GM23338 (cell line): Measurements from ENCODE around the gene BEGAIN. TPM values are rescaled to one million over a fixed set of nuclear protein-coding genes. Genes with fewer than 3 reads are reported as not detected.

Source experiments
- ATAC-seq: fragments of 200-7000 bp; cut with Tn5 transposase; 3 replicates; pipeline ENCODE4 v1.9.1; 2020
- DNase-seq: peaks from one replicate; pipeline ENCODE4 v3.0.0-alpha.2; 2015; ENCODE audit warnings: low spot score
- H2AFZ ChIP-seq: fragments of 200-600 bp; sonication (generic); 2 replicates; pipeline ENCODE4 v1.8.0; 2016; ENCODE audit warnings: antibody characterized with exemption, mild to moderate bottlenecking, moderate library complexity
- H3F3A ChIP-seq: fragments of 200-600 bp; sonication (generic); replicated peaks from 2 replicates; pipeline ENCODE4 v1.8.0; 2017; ENCODE audit warnings: antibody characterized with exemption, mixed run types, low read depth
- H3K27ac ChIP-seq: fragments of 200-600 bp; sonication (generic); 2 replicates; pipeline ENCODE4 v1.6.1; 2016; ENCODE audit warnings: low read depth
- H3K27me3 ChIP-seq: fragments of 200-600 bp; sonication (generic); 2 replicates; pipeline ENCODE4 v1.8.0; 2016; ENCODE audit warnings: mild to moderate bottlenecking, mixed run types, moderate library complexity; ENCODE audit not compliant: insufficient read depth
- H3K36me3 ChIP-seq: fragments of 200-600 bp; sonication (generic); 2 replicates; pipeline ENCODE4 v1.8.0; 2016; ENCODE audit warnings: mild to moderate bottlenecking; ENCODE audit not compliant: insufficient read depth
- H3K4me1 ChIP-seq: fragments of 200-600 bp; sonication (generic); 2 replicates; pipeline ENCODE4 v1.8.0; 2016; ENCODE audit warnings: mild to moderate bottlenecking, moderate library complexity; ENCODE audit not compliant: insufficient read depth
- H3K4me2 ChIP-seq: fragments of 200-600 bp; sonication (generic); 2 replicates; pipeline ENCODE4 v1.7.1; 2017; ENCODE audit warnings: mixed run types
- H3K4me3 ChIP-seq: fragments of 200-600 bp; sonication (generic); 2 replicates; pipeline ENCODE4 v1.6.1; 2016; ENCODE audit warnings: mixed run types
- H3K79me2 ChIP-seq: fragments of 200-600 bp; sonication (generic); replicated peaks from 2 replicates; pipeline ENCODE4 v1.8.0; 2017; ENCODE audit warnings: mild to moderate bottlenecking; ENCODE audit not compliant: insufficient read depth
- H3K9me2 ChIP-seq: fragments of 200-600 bp; sonication (generic); 2 replicates; pipeline ENCODE4 v1.8.0; 2017; ENCODE audit not compliant: insufficient read depth
- H4K20me1 ChIP-seq: fragments of 200-600 bp; sonication (generic); replicated peaks from 2 replicates; pipeline ENCODE4 v1.8.0; 2017; ENCODE audit warnings: mild to moderate bottlenecking; ENCODE audit not compliant: insufficient read depth
- H3K27ac Mint-ChIP-seq: 2 replicates; pipeline ENCODE4 v1.8.0; 2020; ENCODE audit warnings: inconsistent platforms, mild to moderate bottlenecking, moderate library complexity, mixed read lengths
- H3K27me3 Mint-ChIP-seq: 3 replicates; pipeline ENCODE4 v1.8.0; 2022; ENCODE audit warnings: low read depth, mild to moderate bottlenecking, moderate library complexity, mixed read lengths, inconsistent platforms; ENCODE audit not compliant: insufficient read depth, poor library complexity
- H3K36me3 Mint-ChIP-seq: 3 replicates; pipeline ENCODE4 v1.8.0; 2021; ENCODE audit warnings: low read depth, mild to moderate bottlenecking, inconsistent platforms, moderate library complexity, mixed read lengths
- H3K4me1 Mint-ChIP-seq: 3 replicates; pipeline ENCODE4 v1.8.0; 2020; ENCODE audit warnings: mild to moderate bottlenecking, inconsistent platforms, mixed read lengths
- H3K4me3 Mint-ChIP-seq: 3 replicates; pipeline ENCODE4 v1.8.0; 2021; ENCODE audit warnings: moderate library complexity, mild to moderate bottlenecking, inconsistent platforms, mixed read lengths
- H3K9me3 Mint-ChIP-seq: 3 replicates; pipeline ENCODE4 v1.8.0; 2020; ENCODE audit warnings: moderate library complexity, mild to moderate bottlenecking, inconsistent platforms, mixed read lengths
- CREB1 ChIP-seq: fragments of 250-450 bp; sonication (Bioruptor Pico); IDR thresholded peaks from 2 replicates; pipeline ENCODE4 v1.5.0; 2020; ENCODE audit warnings: low read depth, mild to moderate bottlenecking, moderate library complexity
- EZH2 ChIP-seq: fragments of 200-600 bp; sonication (generic); IDR thresholded peaks from one replicate; pipeline ENCODE4 v1.8.0; 2017; ENCODE audit warnings: antibody characterized with exemption, mild to moderate bottlenecking, low read depth; ENCODE audit not compliant: unreplicated experiment
- EZH2phosphoT487 ChIP-seq: fragments of 200-600 bp; sonication (generic); IDR thresholded peaks from one replicate; pipeline ENCODE4 v1.8.1; 2018; ENCODE audit warnings: antibody characterized with exemption; ENCODE audit not compliant: unreplicated experiment
- JUNB ChIP-seq: IDR thresholded peaks from one replicate; pipeline ENCODE4 v1.6.1; 2016; ENCODE audit warnings: antibody characterized with exemption; ENCODE audit not compliant: unreplicated experiment
- NANOG ChIP-seq: IDR thresholded peaks from 2 replicates; pipeline ENCODE4 v1.6.1; 2016; ENCODE audit warnings: antibody characterized with exemption, borderline replicate concordance
- POLR2AphosphoS5 ChIP-seq: IDR thresholded peaks from 2 replicates; pipeline ENCODE4 v1.6.1; 2016; ENCODE audit warnings: antibody characterized with exemption, low read depth
- STAT1 ChIP-seq: IDR thresholded peaks from one replicate; pipeline ENCODE4 v1.6.1; 2016; ENCODE audit warnings: antibody characterized with exemption; ENCODE audit not compliant: unreplicated experiment
- ZNF331 ChIP-seq: fragments of 250-450 bp; sonication (Bioruptor Pico); IDR thresholded peaks from 2 replicates; pipeline ENCODE4 v1.5.0; 2020; ENCODE audit warnings: low read depth, mild to moderate bottlenecking, moderate library complexity
- polyA plus RNA-seq: library from polyadenylated mRNA; unstranded; fragments of >200 nt; fragmentation: Nextera tagmentation; extraction: Ambion mirVana; gene quantifications from 2 replicates; pipeline ENCODE4 v1.2.1, GENCODE V29; 2016
- total RNA-seq: library from RNA; depleted of rRNA; stranded (reverse); fragments of >200 nt; shearing (Covaris generic); gene quantifications from 2 replicates; pipeline ENCODE4 v1.2.3, GENCODE V29; 2014
- TF ChIP-seq, protein P1 (sequence below): IDR thresholded peaks from 2 replicates; pipeline ENCODE4 v1.6.1; 2016; ENCODE audit warnings: antibody characterized with exemption
- TF ChIP-seq, protein P2 (sequence below), 2 experiments: fragments of 200-600 bp in 1 of 2; sonication (generic) in 1 of 2; conservative IDR thresholded peaks; 2 replicates each; pipeline versions ENCODE4 v1.5.1 to v1.6.1; 2016 to 2017; ENCODE audit warnings: antibody characterized with exemption in 2 of 2, low read depth in 2 of 2, mild to moderate bottlenecking in 2 of 2, moderate library complexity in 1 of 2
- TF ChIP-seq, protein P3 (sequence below): IDR thresholded peaks from one replicate; pipeline ENCODE4 v1.6.1; 2018; ENCODE audit warnings: antibody characterized with exemption; ENCODE audit not compliant: unreplicated experiment

The BEGAIN gene
- total and polyA plus RNA-seq, 2 experiments from 2014 or later, result 0.60 to 2.4 TPM

DNA sequence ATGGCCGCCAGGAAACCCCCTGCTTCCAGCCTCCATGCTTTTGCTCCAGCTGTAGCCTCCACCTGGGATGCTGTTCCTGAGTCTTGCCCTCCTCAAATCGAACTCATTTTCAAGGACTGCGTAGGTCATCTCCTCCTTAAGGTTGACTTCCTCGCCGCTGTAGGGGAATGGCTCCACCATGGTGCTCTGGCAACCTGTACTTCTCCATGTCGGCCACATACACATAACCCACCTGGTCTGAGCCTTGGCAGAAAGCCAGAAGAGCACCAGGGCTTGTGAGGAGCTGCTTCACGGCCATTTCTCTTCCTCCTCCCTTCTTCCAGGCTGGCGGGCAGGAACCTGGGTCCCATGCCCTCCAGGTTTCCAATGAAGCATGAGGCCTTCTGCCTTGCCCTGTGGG is 36.7 kb upstream of the BEGAIN start (continued):
- TF ChIP-seq, protein P1, sequence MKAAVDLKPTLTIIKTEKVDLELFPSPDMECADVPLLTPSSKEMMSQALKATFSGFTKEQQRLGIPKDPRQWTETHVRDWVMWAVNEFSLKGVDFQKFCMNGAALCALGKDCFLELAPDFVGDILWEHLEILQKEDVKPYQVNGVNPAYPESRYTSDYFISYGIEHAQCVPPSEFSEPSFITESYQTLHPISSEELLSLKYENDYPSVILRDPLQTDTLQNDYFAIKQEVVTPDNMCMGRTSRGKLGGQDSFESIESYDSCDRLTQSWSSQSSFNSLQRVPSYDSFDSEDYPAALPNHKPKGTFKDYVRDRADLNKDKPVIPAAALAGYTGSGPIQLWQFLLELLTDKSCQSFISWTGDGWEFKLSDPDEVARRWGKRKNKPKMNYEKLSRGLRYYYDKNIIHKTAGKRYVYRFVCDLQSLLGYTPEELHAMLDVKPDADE, result no peak
- TF ChIP-seq NANOG (no peak), ZNF331 (CRISPR knock-in tag) (no peak), EZH2phosphoT487 (no peak), STAT1 (no peak), POLR2AphosphoS5 (no peak), CREB1 (no peak), EZH2 (no peak), JUNB (no peak)
- TF ChIP-seq, protein P2, sequence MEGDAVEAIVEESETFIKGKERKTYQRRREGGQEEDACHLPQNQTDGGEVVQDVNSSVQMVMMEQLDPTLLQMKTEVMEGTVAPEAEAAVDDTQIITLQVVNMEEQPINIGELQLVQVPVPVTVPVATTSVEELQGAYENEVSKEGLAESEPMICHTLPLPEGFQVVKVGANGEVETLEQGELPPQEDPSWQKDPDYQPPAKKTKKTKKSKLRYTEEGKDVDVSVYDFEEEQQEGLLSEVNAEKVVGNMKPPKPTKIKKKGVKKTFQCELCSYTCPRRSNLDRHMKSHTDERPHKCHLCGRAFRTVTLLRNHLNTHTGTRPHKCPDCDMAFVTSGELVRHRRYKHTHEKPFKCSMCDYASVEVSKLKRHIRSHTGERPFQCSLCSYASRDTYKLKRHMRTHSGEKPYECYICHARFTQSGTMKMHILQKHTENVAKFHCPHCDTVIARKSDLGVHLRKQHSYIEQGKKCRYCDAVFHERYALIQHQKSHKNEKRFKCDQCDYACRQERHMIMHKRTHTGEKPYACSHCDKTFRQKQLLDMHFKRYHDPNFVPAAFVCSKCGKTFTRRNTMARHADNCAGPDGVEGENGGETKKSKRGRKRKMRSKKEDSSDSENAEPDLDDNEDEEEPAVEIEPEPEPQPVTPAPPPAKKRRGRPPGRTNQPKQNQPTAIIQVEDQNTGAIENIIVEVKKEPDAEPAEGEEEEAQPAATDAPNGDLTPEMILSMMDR (conservative IDR thresholded peaks at IDR 0.05; ENCODE audit: low read depth in 2 of 2), result no peak
- TF ChIP-seq, protein P3, sequence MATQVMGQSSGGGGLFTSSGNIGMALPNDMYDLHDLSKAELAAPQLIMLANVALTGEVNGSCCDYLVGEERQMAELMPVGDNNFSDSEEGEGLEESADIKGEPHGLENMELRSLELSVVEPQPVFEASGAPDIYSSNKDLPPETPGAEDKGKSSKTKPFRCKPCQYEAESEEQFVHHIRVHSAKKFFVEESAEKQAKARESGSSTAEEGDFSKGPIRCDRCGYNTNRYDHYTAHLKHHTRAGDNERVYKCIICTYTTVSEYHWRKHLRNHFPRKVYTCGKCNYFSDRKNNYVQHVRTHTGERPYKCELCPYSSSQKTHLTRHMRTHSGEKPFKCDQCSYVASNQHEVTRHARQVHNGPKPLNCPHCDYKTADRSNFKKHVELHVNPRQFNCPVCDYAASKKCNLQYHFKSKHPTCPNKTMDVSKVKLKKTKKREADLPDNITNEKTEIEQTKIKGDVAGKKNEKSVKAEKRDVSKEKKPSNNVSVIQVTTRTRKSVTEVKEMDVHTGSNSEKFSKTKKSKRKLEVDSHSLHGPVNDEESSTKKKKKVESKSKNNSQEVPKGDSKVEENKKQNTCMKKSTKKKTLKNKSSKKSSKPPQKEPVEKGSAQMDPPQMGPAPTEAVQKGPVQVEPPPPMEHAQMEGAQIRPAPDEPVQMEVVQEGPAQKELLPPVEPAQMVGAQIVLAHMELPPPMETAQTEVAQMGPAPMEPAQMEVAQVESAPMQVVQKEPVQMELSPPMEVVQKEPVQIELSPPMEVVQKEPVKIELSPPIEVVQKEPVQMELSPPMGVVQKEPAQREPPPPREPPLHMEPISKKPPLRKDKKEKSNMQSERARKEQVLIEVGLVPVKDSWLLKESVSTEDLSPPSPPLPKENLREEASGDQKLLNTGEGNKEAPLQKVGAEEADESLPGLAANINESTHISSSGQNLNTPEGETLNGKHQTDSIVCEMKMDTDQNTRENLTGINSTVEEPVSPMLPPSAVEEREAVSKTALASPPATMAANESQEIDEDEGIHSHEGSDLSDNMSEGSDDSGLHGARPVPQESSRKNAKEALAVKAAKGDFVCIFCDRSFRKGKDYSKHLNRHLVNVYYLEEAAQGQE, result no peak

DNA sequence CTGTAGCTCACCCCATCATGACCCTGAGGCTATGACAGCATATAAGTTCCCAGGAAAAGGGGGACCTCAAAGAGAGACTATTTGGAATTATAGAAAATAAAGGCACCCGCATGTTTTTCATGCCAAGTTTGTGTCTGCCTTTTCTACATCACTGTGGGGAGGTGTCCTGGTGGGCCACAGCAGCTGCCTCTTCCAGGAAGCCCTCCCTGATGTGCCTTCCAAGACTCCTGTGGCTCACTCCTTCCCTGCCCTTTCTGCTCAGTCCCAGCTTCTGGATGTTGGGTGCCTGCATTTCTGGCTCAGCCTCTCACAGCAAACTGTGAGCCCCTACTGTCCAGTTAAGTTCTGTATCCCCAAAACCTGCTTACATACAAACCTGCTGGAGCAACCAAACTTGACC is 36.3 kb upstream of the BEGAIN start:
- no peaks in the 10 kb centered on the region for H3K79me2 ChIP-seq
- no peak for ATAC-seq
- no peaks in the 10 kb centered on the region for H3K4me1 ChIP-seq
- H3K27me3 Mint-ChIP-seq, result peaks cover 11% of the 10 kb centered on the region
- H3K4me2 ChIP-seq, result no peak overlapping the region
- peaks cover 2% of the 10 kb centered on the region; the same call in 2 of the 3 replicates for H3K9me3 Mint-ChIP-seq
- no peaks in the 10 kb centered on the region for H4K20me1 ChIP-seq
- no peaks in the 10 kb centered on the region for H3K9me2 ChIP-seq
- H3K27me3 ChIP-seq, result no peaks in the 10 kb centered on the region
- no peak overlapping the region for H2AFZ ChIP-seq
- no peak overlapping the region for H3K27ac Mint-ChIP-seq
- H3K4me3 Mint-ChIP-seq, result no peak overlapping the region
- no peaks in the 10 kb centered on the region for H3K36me3 Mint-ChIP-seq
- no peak for DNase-seq
- TF ChIP-seq, protein P2 (conservative IDR thresholded peaks at IDR 0.05; ENCODE audit: low read depth in 2 of 2), result no peak
- TF ChIP-seq STAT1 (no peak), CREB1 (no peak), JUNB (no peak), NANOG (no peak)
- TF ChIP-seq, protein P1, result no peak
- TF ChIP-seq, protein P3, result no peak
- H3K4me1 Mint-ChIP-seq, result no peaks in the 10 kb centered on the region; the same call in 2 of the 3 replicates
- H3K36me3 ChIP-seq, result no peaks in the 10 kb centered on the region
- H3K27ac ChIP-seq, result no peak overlapping the region
- H3F3A ChIP-seq, result no peaks in the 10 kb centered on the region
- H3K4me3 ChIP-seq, result no peak overlapping the region
